Measurements from ENCODE around the gene SLC25A21. TPM values are rescaled to one million over a fixed set of nuclear protein-coding genes. Genes with fewer than 3 reads are reported as not detected.

Gene SLC25A21
- total and polyA plus RNA-seq, 2 of the 13 experiments (the other 11 are each of a cell fraction or from before 2014, with no cell fraction given) = 1.9 to 2.9 TPM

- H3K27ac ChIP-seq (ENCODE audit: extremely low read length, insufficient read depth, low read length) = no peak overlapping the region
These were observed 123.7 kb downstream of the SLC25A21 start for GRCh38 chr14:37048666-37049071.

GRCh38 chr14:37047996-37048395 is 124.4 kb downstream of the SLC25A21 start:
- no peaks in the 10 kb centered on the region for H3K36me3 ChIP-seq (replicated peaks in 1 of 2; ENCODE audit: control insufficient read depth in 1 of 2, insufficient read depth in 2 of 2, low read length in 2 of 2)
- DNase-seq (ENCODE audit: low spot score) = no peak
- FAIRE-seq = no peak
- CTCF ChIA-PET (ENCODE audit: low intra/inter-chr PET ratio, low total read pairs) = no interaction called here
- H3K4me3 ChIP-seq (replicated peaks in 1 of 3; ENCODE audit: insufficient read depth in 1 of 3, low read depth in 2 of 3, low read length in 3 of 3) = no peak overlapping the region
- no peaks in the 10 kb centered on the region for H3K79me2 ChIP-seq (ENCODE audit: insufficient read depth, low read length)
- no peak for ATAC-seq
- H3K9me3 ChIP-seq (ENCODE audit: low read length) = no peaks in the 10 kb centered on the region
- no TSS peak for BruUV-seq (replicated peaks)
- intact Hi-C loops (cut with micrococcal nuclease; ENCODE audit: unreplicated experiment) = no loop called here
- no peaks in the 10 kb centered on the region for H3K27me3 ChIP-seq (ENCODE audit: control insufficient read depth in 1 of 2, insufficient read depth in 2 of 2, low read length in 2 of 2)
- WGBS (ENCODE audit: low lambda C conversion rate) = 40% methylated on average over 4 of the region's 4 CpGs
- H3K4me2 ChIP-seq (ENCODE audit: low read depth, low read length) = no peak overlapping the region
- H2AFZ ChIP-seq (ENCODE audit: low read length) = no peak overlapping the region
- H4K20me1 ChIP-seq (ENCODE audit: insufficient read depth, low read length) = no peaks in the 10 kb centered on the region
- peaks cover 6% of the 10 kb centered on the region; the same call in 1 of the 2 replicates for H3K4me1 ChIP-seq (ENCODE audit: insufficient read depth, low read length)
- in situ Hi-C loops (cut with HindIII; ENCODE audit: extremely low pct_ligation_motif_present, low pct_unique_long_range_greater_than_20kb) = no loop called here
- no peak overlapping the region for H3K9ac ChIP-seq (ENCODE audit: insufficient read depth, low read depth, low read length)
- no peak overlapping the region for H3K27ac ChIP-seq (ENCODE audit: extremely low read length, insufficient read depth, low read length)
- POLR2A ChIA-PET = no interaction called here
- TF ChIP-seq MNT (IDR thresholded peaks at IDR 0.05) (no peak), JDP2 (CRISPR knock-in tag; IDR thresholded peaks at IDR 0.05; ENCODE audit: borderline replicate concordance) (no peak), ZNF3 (CRISPR knock-in tag; IDR thresholded peaks at IDR 0.05) (no peak), MED13 (CRISPR knock-in tag; IDR thresholded peaks at IDR 0.05) (no peak), NFIB (CRISPR knock-in tag; IDR thresholded peaks at IDR 0.05; ENCODE audit: borderline replicate concordance) (no peak), DZIP1 (CRISPR knock-in tag; IDR thresholded peaks at IDR 0.05) (no peak), NCOR1 (IDR thresholded peaks at IDR 0.05; ENCODE audit: borderline replicate concordance, low read length) (no peak), ZGPAT (CRISPR knock-in tag; IDR thresholded peaks at IDR 0.05) (no peak), ZNF263 (CRISPR knock-in tag; IDR thresholded peaks at IDR 0.05) (no peak), ZNF234 (CRISPR knock-in tag; conservative IDR thresholded peaks at IDR 0.05) (no peak), ZNF569 (CRISPR knock-in tag; IDR thresholded peaks at IDR 0.05; ENCODE audit: borderline replicate concordance) (no peak), GTF2F1 (IDR thresholded peaks at IDR 0.05; ENCODE audit: low read length) (no peak)

More at GRCh38 chr14:37048666-37049071, 123.7 kb downstream of the SLC25A21 start:
- Histone ChIP-seq H3K36me3 (replicated peaks in 1 of 2; ENCODE audit: control insufficient read depth in 1 of 2, insufficient read depth in 2 of 2, low read length in 2 of 2) (no peaks in the 10 kb centered on the region), H3K4me1 (ENCODE audit: insufficient read depth, low read length) (peaks cover 6% of the 10 kb centered on the region; the same call in 1 of the 2 replicates), H3K9me3 (ENCODE audit: low read length) (no peaks in the 10 kb centered on the region), H3K4me2 (ENCODE audit: low read depth, low read length) (no peak overlapping the region), H2AFZ (ENCODE audit: low read length) (no peak overlapping the region), H4K20me1 (ENCODE audit: insufficient read depth, low read length) (no peaks in the 10 kb centered on the region), H3K4me3 (replicated peaks in 1 of 3; ENCODE audit: insufficient read depth in 1 of 3, low read depth in 2 of 3, low read length in 3 of 3) (no peak overlapping the region), H3K9ac (ENCODE audit: insufficient read depth, low read depth, low read length) (no peak overlapping the region), H3K27me3 (ENCODE audit: control insufficient read depth in 1 of 2, insufficient read depth in 2 of 2, low read length in 2 of 2) (no peaks in the 10 kb centered on the region), H3K79me2 (ENCODE audit: insufficient read depth, low read length) (no peaks in the 10 kb centered on the region)
- DNase-seq (ENCODE audit: low spot score) (no peak), FAIRE-seq (no peak), ATAC-seq (no peak)
- BruUV-seq (replicated peaks) = no TSS peak
- in situ Hi-C loops (cut with HindIII; ENCODE audit: extremely low pct_ligation_motif_present, low pct_unique_long_range_greater_than_20kb) (no loop called here), intact Hi-C loops (cut with micrococcal nuclease; ENCODE audit: unreplicated experiment) (no loop called here)
- no peak for TF ChIP-seq TSC22D2 (CRISPR knock-in tag; IDR thresholded peaks at IDR 0.05; ENCODE audit: borderline replicate concordance)
- TF ChIP-seq MTF1 (CRISPR knock-in tag; IDR thresholded peaks at IDR 0.05) = no peak
- ChIA-PET POLR2A (no interaction called here), CTCF (ENCODE audit: low intra/inter-chr PET ratio, low total read pairs) (no interaction called here)
